Karpas-422 (cell line): ENCODE data around the gene ZNF639. TPM values are rescaled to one million over a fixed set of nuclear protein-coding genes. Genes with fewer than 3 reads are reported as not detected.

Source experiments
- DNase-seq: peaks from one replicate; pipeline ENCODE4 v3.0.0-alpha.2; 2015
- H2AFZ ChIP-seq: fragments of 200-600 bp; sonication (generic); 2 replicates; pipeline ENCODE4 v1.6.1; 2014; ENCODE audit warnings: antibody characterized with exemption, low read length, mixed read lengths
- H3K27ac ChIP-seq: fragments of 200-600 bp; sonication (generic); 2 replicates; pipeline ENCODE4 v1.5.1; 2014; ENCODE audit warnings: mild to moderate bottlenecking, low read length, moderate library complexity
- H3K27me3 ChIP-seq: fragments of 200-600 bp; sonication (generic); 2 replicates; pipeline ENCODE4 v1.6.1; 2014; ENCODE audit warnings: low read length, mixed read lengths
- H3K36me3 ChIP-seq: fragments of 200-600 bp; sonication (generic); 2 replicates; pipeline ENCODE4 v1.6.1; 2014; ENCODE audit warnings: low read length, mixed read lengths; ENCODE audit not compliant: insufficient read depth
- H3K4me1 ChIP-seq: fragments of 200-600 bp; sonication (generic); 2 replicates; pipeline ENCODE4 v1.6.1; 2014; ENCODE audit warnings: mild to moderate bottlenecking, low read length, mixed read lengths
- H3K4me2 ChIP-seq: fragments of 200-600 bp; sonication (generic); 2 replicates; pipeline ENCODE4 v1.6.1; 2014; ENCODE audit warnings: low read length, low read depth, mild to moderate bottlenecking; ENCODE audit not compliant: poor library complexity, severe bottlenecking
- H3K4me3 ChIP-seq: fragments of 200-600 bp; sonication (generic); 2 replicates; pipeline ENCODE4 v1.5.1; 2014; ENCODE audit warnings: mild to moderate bottlenecking, antibody characterized with exemption, low read length, mixed read lengths
- H3K79me2 ChIP-seq: fragments of 200-600 bp; sonication (generic); 2 replicates; pipeline ENCODE4 v1.6.1; 2014; ENCODE audit warnings: mild to moderate bottlenecking, low read length, mixed read lengths
- H3K9ac ChIP-seq: fragments of 200-600 bp; sonication (generic); 2 replicates; pipeline ENCODE4 v1.6.0; 2014; ENCODE audit warnings: low read length
- H3K9me2 ChIP-seq: fragments of 200-600 bp; sonication (generic), shearing (Covaris generic); replicated peaks from 2 replicates; pipeline ENCODE4 v1.6.0; 2014; ENCODE audit warnings: mild to moderate bottlenecking, low read length, moderate library complexity; ENCODE audit not compliant: insufficient read depth
- H3K9me3 ChIP-seq: fragments of 300-700, 200-600 bp; sonication (generic); 2 replicates; pipeline ENCODE4 v1.6.1; 2014; ENCODE audit warnings: low read length, mixed read lengths
- H4K20me1 ChIP-seq: fragments of 200-600 bp; sonication (generic); 2 replicates; pipeline ENCODE4 v1.6.1; 2014; ENCODE audit warnings: mild to moderate bottlenecking, antibody characterized with exemption, low read length, low read depth; ENCODE audit not compliant: insufficient read depth
- total RNA-seq: library from RNA; depleted of rRNA; stranded (reverse); fragments of >200 nt; shearing (Covaris generic); gene quantifications from 2 replicates; pipeline ENCODE4 v1.2.3, GENCODE V29; 2014; ENCODE audit warnings: low replicate concordance

Gene ZNF639
- total RNA-seq, 1 experiment from 2014 or later, result 70.8 TPM

- H3K4me3 ChIP-seq, result no peak overlapping the region
- no peaks in the 10 kb centered on the region for H3K79me2 ChIP-seq
- H2AFZ ChIP-seq, result no peak overlapping the region
- DNase-seq, result no peak
- H3K27ac ChIP-seq, result no peak overlapping the region
- no peak overlapping the region for H3K9ac ChIP-seq
- H3K4me1 ChIP-seq, result no peaks in the 10 kb centered on the region
- no peaks in the 10 kb centered on the region for H3K9me2 ChIP-seq
- H3K27me3 ChIP-seq, result no peaks in the 10 kb centered on the region
- no peaks in the 10 kb centered on the region for H3K9me3 ChIP-seq
- H4K20me1 ChIP-seq, result no peaks in the 10 kb centered on the region
- no peak overlapping the region for H3K4me2 ChIP-seq
- H3K36me3 ChIP-seq, result no peaks in the 10 kb centered on the region
These were observed 36.5 kb upstream of the ZNF639 start for GRCh38 chr3:179286331-179286730.

- H3K27me3 ChIP-seq, result no peaks in the 10 kb centered on the region
- no peak overlapping the region for H3K4me3 ChIP-seq
- no peak overlapping the region for H3K27ac ChIP-seq
- H3K9me2 ChIP-seq, result no peaks in the 10 kb centered on the region
- H3K4me2 ChIP-seq, result no peak overlapping the region
- no peaks in the 10 kb centered on the region for H3K36me3 ChIP-seq
- no peaks in the 10 kb centered on the region for H3K9me3 ChIP-seq
- no peaks in the 10 kb centered on the region for H3K4me1 ChIP-seq
- no peak overlapping the region for H2AFZ ChIP-seq
- H4K20me1 ChIP-seq, result no peaks in the 10 kb centered on the region
- H3K79me2 ChIP-seq, result no peaks in the 10 kb centered on the region
- DNase-seq, result no peak
- no peak overlapping the region for H3K9ac ChIP-seq
These were observed 34.0 kb upstream of the ZNF639 start for GRCh38 chr3:179288845-179289244.

- Histone ChIP-seq H3K79me2 (no peaks in the 10 kb centered on the region), H4K20me1 (no peaks in the 10 kb centered on the region), H3K27ac (no peak overlapping the region), H3K9me3 (no peaks in the 10 kb centered on the region), H3K4me2 (no peak overlapping the region), H3K9ac (no peak overlapping the region), H3K4me3 (no peak overlapping the region), H3K36me3 (no peaks in the 10 kb centered on the region), H3K4me1 (no peaks in the 10 kb centered on the region), H3K9me2 (no peaks in the 10 kb centered on the region), H3K27me3 (no peaks in the 10 kb centered on the region), H2AFZ (no peak overlapping the region)
- DNase-seq, result no peak
These were observed 33.5 kb upstream of the ZNF639 start for GRCh38 chr3:179289295-179289694.

GRCh38 chr3:179292450-179292849, 30.4 kb upstream of the ZNF639 start:
- Histone ChIP-seq H4K20me1 (no peaks in the 10 kb centered on the region), H3K79me2 (no peaks in the 10 kb centered on the region), H3K27me3 (no peaks in the 10 kb centered on the region), H3K36me3 (no peaks in the 10 kb centered on the region), H2AFZ (no peak overlapping the region), H3K9ac (no peak overlapping the region), H3K4me3 (no peak overlapping the region), H3K4me1 (no peaks in the 10 kb centered on the region), H3K9me2 (no peaks in the 10 kb centered on the region), H3K4me2 (no peak overlapping the region), H3K27ac (no peak overlapping the region), H3K9me3 (no peaks in the 10 kb centered on the region)
- no peak for DNase-seq

- Histone ChIP-seq H3K9me3 (peaks cover 7% of the 10 kb centered on the region), H3K36me3 (no peaks in the 10 kb centered on the region), H3K4me2 (no peak overlapping the region), H3K27ac (no peak overlapping the region), H4K20me1 (no peaks in the 10 kb centered on the region), H3K4me1 (no peaks in the 10 kb centered on the region), H3K4me3 (no peak overlapping the region), H3K9me2 (no peaks in the 10 kb centered on the region), H3K9ac (no peak overlapping the region), H3K27me3 (0 out of 2 replicates have a peak, but pooled peaks cover 3% of the 10 kb centered on the region), H3K79me2 (no peaks in the 10 kb centered on the region), H2AFZ (no peak overlapping the region)
- no peak for DNase-seq
These were observed 24.7 kb upstream of the ZNF639 start for GRCh38 chr3:179297971-179298725.

GRCh38 chr3:179299316-179299715, 23.5 kb upstream of the ZNF639 start:
- Histone ChIP-seq H3K4me3 (no peak overlapping the region), H4K20me1 (no peaks in the 10 kb centered on the region), H3K4me2 (no peak overlapping the region), H3K27ac (no peak overlapping the region), H3K27me3 (0 out of 2 replicates have a peak, but pooled peaks cover 3% of the 10 kb centered on the region), H3K9me2 (no peaks in the 10 kb centered on the region), H2AFZ (no peak overlapping the region), H3K9me3 (peaks cover 7% of the 10 kb centered on the region), H3K79me2 (no peaks in the 10 kb centered on the region), H3K4me1 (no peaks in the 10 kb centered on the region), H3K36me3 (no peaks in the 10 kb centered on the region), H3K9ac (no peak overlapping the region)
- no peak for DNase-seq

GRCh38 chr3:179299999-179300613, 22.7 kb upstream of the ZNF639 start:
- no peaks in the 10 kb centered on the region for H3K36me3 ChIP-seq
- 0 out of 2 replicates have a peak, but pooled peaks cover 3% of the 10 kb centered on the region for H3K27me3 ChIP-seq
- H3K4me3 ChIP-seq, result no peak overlapping the region
- H4K20me1 ChIP-seq, result no peaks in the 10 kb centered on the region
- no peaks in the 10 kb centered on the region for H3K4me1 ChIP-seq
- peaks cover 7% of the 10 kb centered on the region for H3K9me3 ChIP-seq
- no peaks in the 10 kb centered on the region for H3K9me2 ChIP-seq
- H2AFZ ChIP-seq, result no peak overlapping the region
- H3K4me2 ChIP-seq, result no peak overlapping the region
- no peak overlapping the region for H3K9ac ChIP-seq
- DNase-seq, result no peak
- no peak overlapping the region for H3K27ac ChIP-seq
- H3K79me2 ChIP-seq, result no peaks in the 10 kb centered on the region

- H3K27me3 ChIP-seq, result 0 out of 2 replicates have a peak, but pooled peaks cover 3% of the 10 kb centered on the region
- H4K20me1 ChIP-seq, result no peaks in the 10 kb centered on the region
- peaks cover 7% of the 10 kb centered on the region for H3K9me3 ChIP-seq
- no peak overlapping the region for H2AFZ ChIP-seq
- H3K4me1 ChIP-seq, result no peaks in the 10 kb centered on the region
- DNase-seq, result no peak
- no peak overlapping the region for H3K9ac ChIP-seq
- H3K36me3 ChIP-seq, result no peaks in the 10 kb centered on the region
- no peaks in the 10 kb centered on the region for H3K9me2 ChIP-seq
- H3K4me3 ChIP-seq, result no peak overlapping the region
- no peak overlapping the region for H3K4me2 ChIP-seq
- H3K27ac ChIP-seq, result no peak overlapping the region
- H3K79me2 ChIP-seq, result no peaks in the 10 kb centered on the region
These were observed 21.2 kb upstream of the ZNF639 start for GRCh38 chr3:179301645-179302044.
